ENCODE measurements around the gene NCAPH2.
A peak's percentile ranks its signal among the peaks of the same experiment; 100 is the strongest.

NCAPH2 gene

GRCh38 chr22:50504369-50505211, 3.4 kb upstream of the NCAPH2 start:
- TF ChIP-seq EZH2phosphoT487 (IDR thresholded peaks at IDR 0.05; ENCODE audit: borderline replicate concordance, low read length) (no peak), CTCF (IDR thresholded peaks at IDR 0.05; ENCODE audit: low read depth, low read length, poor library complexity, severe bottlenecking) (no peak)
- H3K4me3 ChIP-seq (ENCODE audit: low read length), result no peak overlapping the region
- no peaks in the 10 kb centered on the region for H3K9me2 ChIP-seq (replicated peaks; ENCODE audit: control insufficient read depth, low read length)
- no peaks in the 10 kb centered on the region for H3K27me3 ChIP-seq (ENCODE audit: control insufficient read depth, low read length)
- peaks cover 23% of the 10 kb centered on the region for H3K4me1 ChIP-seq (ENCODE audit: control insufficient read depth, low read length)
- peaks cover 42% of the 10 kb centered on the region for H3K36me3 ChIP-seq (ENCODE audit: control insufficient read depth, low read length)
- H3K9me3 ChIP-seq (ENCODE audit: control insufficient read depth, insufficient read depth, low read length), result no peaks in the 10 kb centered on the region
- peaks cover 10% of the 10 kb centered on the region; the same call in 1 of the 2 replicates for H4K20me1 ChIP-seq (ENCODE audit: control insufficient read depth, insufficient read depth, low read depth, low read length)
- no peak overlapping the region for H3K27ac ChIP-seq (ENCODE audit: low read depth, low read length)
- H3K79me2 ChIP-seq (ENCODE audit: control insufficient read depth, low read length), result peaks cover 44% of the 10 kb centered on the region
- H3F3A ChIP-seq (ENCODE audit: control insufficient read depth, insufficient read depth), result no peaks in the 10 kb centered on the region; the same call in 1 of the 2 replicates
- H3K4me2 ChIP-seq (ENCODE audit: low read length), result no peak overlapping the region

DNA sequence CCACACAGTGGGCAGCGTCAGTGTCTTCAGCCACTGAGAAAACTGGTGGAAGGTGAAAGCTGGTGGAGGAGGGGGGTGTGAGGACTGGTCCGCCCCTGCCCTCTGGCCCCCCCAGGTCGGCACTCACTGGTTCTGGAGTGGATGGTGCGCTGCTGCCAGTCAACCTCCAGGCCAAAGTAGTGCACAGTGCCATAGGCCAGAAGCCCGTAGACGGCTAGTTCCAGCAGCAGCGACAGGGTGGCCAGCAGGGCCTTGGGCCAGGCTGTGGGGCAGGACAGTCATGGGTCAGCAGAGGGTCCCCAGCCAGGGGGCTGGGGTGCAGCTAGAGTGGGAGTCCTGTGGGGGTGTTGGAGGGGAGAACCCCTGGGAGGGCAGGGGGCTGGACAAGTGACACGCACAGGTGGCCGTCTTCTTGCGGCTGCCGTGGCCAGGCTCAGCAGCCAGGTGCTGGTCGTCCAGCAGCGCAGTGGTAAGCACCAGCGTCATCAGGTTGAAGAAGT, 2.7 kb upstream of the NCAPH2 start:
- Histone ChIP-seq H3K79me2 (ENCODE audit: control insufficient read depth, low read length) (peaks cover 51% of the 10 kb centered on the region), H3K9me3 (ENCODE audit: control insufficient read depth, insufficient read depth, low read length) (no peaks in the 10 kb centered on the region), H3K4me3 (ENCODE audit: low read length) (no peak overlapping the region), H3K36me3 (ENCODE audit: control insufficient read depth, low read length) (peaks cover 45% of the 10 kb centered on the region), H3K4me1 (ENCODE audit: control insufficient read depth, low read length) (peaks cover 19% of the 10 kb centered on the region), H3K27ac (ENCODE audit: low read depth, low read length) (no peak overlapping the region), H3F3A (ENCODE audit: control insufficient read depth, insufficient read depth) (no peaks in the 10 kb centered on the region; the same call in 1 of the 2 replicates), H4K20me1 (ENCODE audit: control insufficient read depth, insufficient read depth, low read depth, low read length) (peaks cover 10% of the 10 kb centered on the region; the same call in 1 of the 2 replicates), H3K9me2 (replicated peaks; ENCODE audit: control insufficient read depth, low read length) (no peaks in the 10 kb centered on the region), H3K4me2 (ENCODE audit: low read length) (no peak overlapping the region), H3K27me3 (ENCODE audit: control insufficient read depth, low read length) (no peaks in the 10 kb centered on the region)
- no peak for TF ChIP-seq CTCF (IDR thresholded peaks at IDR 0.05; ENCODE audit: low read depth, low read length, poor library complexity, severe bottlenecking)

GRCh38 chr22:50505776-50506610, 2.0 kb upstream of the NCAPH2 start:
- H3K9me2 ChIP-seq (replicated peaks; ENCODE audit: control insufficient read depth, low read length), result no peaks in the 10 kb centered on the region
- no peaks in the 10 kb centered on the region for H3F3A ChIP-seq (ENCODE audit: control insufficient read depth, insufficient read depth)
- peak overlapping the region; percentile 99 for H3K4me2 ChIP-seq (ENCODE audit: low read length)
- H3K27ac ChIP-seq (ENCODE audit: low read depth, low read length), result no peak overlapping the region
- peaks cover 48% of the 10 kb centered on the region for H3K36me3 ChIP-seq (ENCODE audit: control insufficient read depth, low read length)
- peak overlapping the region; percentile 100 for H3K4me3 ChIP-seq (ENCODE audit: low read length)
- peaks cover 19% of the 10 kb centered on the region for H3K4me1 ChIP-seq (ENCODE audit: control insufficient read depth, low read length)
- no peaks in the 10 kb centered on the region for H3K27me3 ChIP-seq (ENCODE audit: control insufficient read depth, low read length)
- no peak for TF ChIP-seq CTCF (IDR thresholded peaks at IDR 0.05; ENCODE audit: low read depth, low read length, poor library complexity, severe bottlenecking)
- no peak for TF ChIP-seq EZH2phosphoT487 (IDR thresholded peaks at IDR 0.05; ENCODE audit: borderline replicate concordance, low read length)
- no peaks in the 10 kb centered on the region for H3K9me3 ChIP-seq (ENCODE audit: control insufficient read depth, insufficient read depth, low read length)
- peaks cover 10% of the 10 kb centered on the region; the same call in 1 of the 2 replicates for H4K20me1 ChIP-seq (ENCODE audit: control insufficient read depth, insufficient read depth, low read depth, low read length)
- peaks cover 58% of the 10 kb centered on the region for H3K79me2 ChIP-seq (ENCODE audit: control insufficient read depth, low read length)
